Measurements from ENCODE around the gene TSR1. TPM values are rescaled to one million over a fixed set of nuclear protein-coding genes. Genes with fewer than 3 reads are reported as not detected.

Gene TSR1
- 26.7 and 29.0 TPM in 2 replicates for polyA plus RNA-seq (2012; rRNA removed)
- polyA plus RNA-seq (2012; cell fraction: cytosol; rRNA removed), result 26.0 and 27.0 TPM in 2 replicates
- polyA plus RNA-seq (2012; cell fraction: nucleus; rRNA removed), result 38.2 and 50.3 TPM in 2 replicates

DNA sequence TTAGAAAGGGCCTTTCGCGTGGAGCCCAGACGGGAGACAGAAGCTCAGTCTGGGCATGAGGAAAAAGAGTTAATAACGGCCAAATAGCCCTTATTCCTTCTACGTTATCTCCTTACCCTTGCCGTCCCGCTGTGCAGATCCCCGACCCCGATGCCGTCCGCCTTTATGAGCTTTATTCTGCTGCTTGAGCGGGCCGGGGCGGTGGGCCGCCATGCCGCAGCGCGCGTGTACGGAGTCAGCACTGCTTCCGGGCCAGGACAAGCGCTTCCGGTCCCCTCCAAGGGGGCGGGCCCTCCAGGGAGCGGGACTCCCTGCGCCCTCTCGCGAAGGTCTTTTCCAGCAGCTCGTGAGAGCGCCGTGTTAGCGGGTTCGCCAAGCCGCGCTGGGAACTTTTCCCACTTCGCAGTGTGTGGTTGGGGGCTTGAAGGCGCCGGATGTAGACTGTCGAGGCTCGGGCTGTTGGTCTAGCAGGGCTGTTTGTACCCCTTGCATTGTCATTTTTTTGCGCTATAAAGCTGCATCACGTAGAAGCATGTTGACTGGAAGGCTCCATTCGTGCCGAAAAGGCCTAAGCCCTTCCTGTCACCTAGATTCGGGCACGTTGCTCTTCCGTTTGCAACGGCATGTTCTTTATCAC, at the start of gene TSR1:
Gene TSR1, minus strand, starts transcription at position 243 of the 637 bp plus-strand sequence. Its CDS starts 30 bp downstream, at position 213.
- H3K36me3 ChIP-seq (replicated peaks in 1 of 2; ENCODE audit: control insufficient read depth in 1 of 2, insufficient read depth in 2 of 2, low read length in 1 of 2), result peaks cover 39 to 40% of the 10 kb centered on the region in 2 experiments
- H2AFZ ChIP-seq (ENCODE audit: low read depth), result peak within 1 kb of the TSS; percentile 85
- no peaks in the 10 kb centered on the region for H3K9me3 ChIP-seq
- H3K4me3 ChIP-seq (ENCODE audit: low read depth in 2 of 2, low read length in 1 of 2), result peak within 1 kb of the TSS; percentile 98 to 99
- peaks cover 83% of the 10 kb centered on the region for H3K79me2 ChIP-seq (ENCODE audit: insufficient read depth)
- H3K27ac ChIP-seq (ENCODE audit: low read depth in 2 of 2, low read length in 1 of 2), result peak within 1 kb of the TSS; percentile 80 to 94
- peaks cover 6 to 17% of the 10 kb centered on the region in 2 experiments; a peak in 3 of 4 replicates for H3K4me1 ChIP-seq (ENCODE audit: control insufficient read depth in 1 of 2, insufficient read depth in 2 of 2, low read depth in 1 of 2, low read length in 1 of 2)
- H3K9me2 ChIP-seq, result no peaks in the 10 kb centered on the region
- CTCF ChIA-PET, result interaction anchor here (0.6 to 3.2 kb wide), 10 partner anchors 10 to 97 kb away, joined by 3 to 14 read pairs (median 4); no protein-coding TSS in a partner anchor
- no peaks in the 10 kb centered on the region for H3K27me3 ChIP-seq (ENCODE audit: insufficient read depth)
- peak; percentile 97 for DNase-seq
- POLR2A ChIA-PET, result interaction anchor here (0.7 to 2.6 kb wide), 11 partner anchors 9 to 290 kb away, joined by 3 to 16 read pairs (median 4); partner anchors contain the start of genes SMG6 and SRR
- peak within 1 kb of the TSS; percentile 93 for H3K4me2 ChIP-seq
- H3F3A ChIP-seq (replicated peaks; ENCODE audit: insufficient read depth), result peaks cover 4% of the 10 kb centered on the region
- under 1% methylated on average over 20 of the region's 48 CpGs for WGBS (ENCODE audit: low lambda C conversion rate)
- peaks cover 8% of the 10 kb centered on the region; the same call in 1 of the 2 replicates for H4K20me1 ChIP-seq (ENCODE audit: insufficient read depth)
- peak within 1 kb of the TSS; percentile 97 for H3K9ac ChIP-seq
- TF ChIP-seq RFX5 (IDR thresholded peaks at IDR 0.05; ENCODE audit: low read length), result no peak
- TF ChIP-seq YY1 (IDR thresholded peaks at IDR 0.05; ENCODE audit: low read depth), result peak; percentile 95
- peak; percentile 27; the same call in 1 of the 2 replicates for TF ChIP-seq FOXJ3 (CRISPR knock-in tag; IDR thresholded peaks at IDR 0.05)
- TF ChIP-seq, protein P1, sequence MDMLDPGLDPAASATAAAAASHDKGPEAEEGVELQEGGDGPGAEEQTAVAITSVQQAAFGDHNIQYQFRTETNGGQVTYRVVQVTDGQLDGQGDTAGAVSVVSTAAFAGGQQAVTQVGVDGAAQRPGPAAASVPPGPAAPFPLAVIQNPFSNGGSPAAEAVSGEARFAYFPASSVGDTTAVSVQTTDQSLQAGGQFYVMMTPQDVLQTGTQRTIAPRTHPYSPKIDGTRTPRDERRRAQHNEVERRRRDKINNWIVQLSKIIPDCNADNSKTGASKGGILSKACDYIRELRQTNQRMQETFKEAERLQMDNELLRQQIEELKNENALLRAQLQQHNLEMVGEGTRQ (IDR thresholded peaks at IDR 0.05; ENCODE audit: borderline replicate concordance, low read depth, low read length), result no peak
- TF ChIP-seq SIN3A (IDR thresholded peaks at IDR 0.05; ENCODE audit: borderline replicate concordance, low read depth, low read length), result peak; percentile 87; the same call in 1 of the 2 replicates
- TF ChIP-seq RXRA (IDR thresholded peaks at IDR 0.05; ENCODE audit: borderline replicate concordance, low read depth), result no peak
- no peak for TF ChIP-seq FOSL2 (IDR thresholded peaks at IDR 0.05; ENCODE audit: borderline replicate concordance, low read depth)
- TF ChIP-seq, protein P2, sequence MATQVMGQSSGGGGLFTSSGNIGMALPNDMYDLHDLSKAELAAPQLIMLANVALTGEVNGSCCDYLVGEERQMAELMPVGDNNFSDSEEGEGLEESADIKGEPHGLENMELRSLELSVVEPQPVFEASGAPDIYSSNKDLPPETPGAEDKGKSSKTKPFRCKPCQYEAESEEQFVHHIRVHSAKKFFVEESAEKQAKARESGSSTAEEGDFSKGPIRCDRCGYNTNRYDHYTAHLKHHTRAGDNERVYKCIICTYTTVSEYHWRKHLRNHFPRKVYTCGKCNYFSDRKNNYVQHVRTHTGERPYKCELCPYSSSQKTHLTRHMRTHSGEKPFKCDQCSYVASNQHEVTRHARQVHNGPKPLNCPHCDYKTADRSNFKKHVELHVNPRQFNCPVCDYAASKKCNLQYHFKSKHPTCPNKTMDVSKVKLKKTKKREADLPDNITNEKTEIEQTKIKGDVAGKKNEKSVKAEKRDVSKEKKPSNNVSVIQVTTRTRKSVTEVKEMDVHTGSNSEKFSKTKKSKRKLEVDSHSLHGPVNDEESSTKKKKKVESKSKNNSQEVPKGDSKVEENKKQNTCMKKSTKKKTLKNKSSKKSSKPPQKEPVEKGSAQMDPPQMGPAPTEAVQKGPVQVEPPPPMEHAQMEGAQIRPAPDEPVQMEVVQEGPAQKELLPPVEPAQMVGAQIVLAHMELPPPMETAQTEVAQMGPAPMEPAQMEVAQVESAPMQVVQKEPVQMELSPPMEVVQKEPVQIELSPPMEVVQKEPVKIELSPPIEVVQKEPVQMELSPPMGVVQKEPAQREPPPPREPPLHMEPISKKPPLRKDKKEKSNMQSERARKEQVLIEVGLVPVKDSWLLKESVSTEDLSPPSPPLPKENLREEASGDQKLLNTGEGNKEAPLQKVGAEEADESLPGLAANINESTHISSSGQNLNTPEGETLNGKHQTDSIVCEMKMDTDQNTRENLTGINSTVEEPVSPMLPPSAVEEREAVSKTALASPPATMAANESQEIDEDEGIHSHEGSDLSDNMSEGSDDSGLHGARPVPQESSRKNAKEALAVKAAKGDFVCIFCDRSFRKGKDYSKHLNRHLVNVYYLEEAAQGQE (IDR thresholded peaks at IDR 0.05; ENCODE audit: low read depth, low read length), result peak; percentile 76
- TF ChIP-seq GABPA (IDR thresholded peaks at IDR 0.05; ENCODE audit: low read depth), result peak; percentile 98
- no peak for TF ChIP-seq JUND (IDR thresholded peaks at IDR 0.05)
- TF ChIP-seq IRF3 (IDR thresholded peaks at IDR 0.05; ENCODE audit: low read depth, low read length), result no peak
- TF ChIP-seq CTCF (IDR thresholded peaks at IDR 0.05), result peak; percentile 27; the same call in 1 of the 2 replicates
- no peak; the same call in 1 of the 2 replicates for TF ChIP-seq RCOR1 (IDR thresholded peaks at IDR 0.05; ENCODE audit: low read length)
- peak; percentile 96 for TF ChIP-seq MXI1 (IDR thresholded peaks at IDR 0.05; ENCODE audit: low read depth, low read length)
- peak; percentile 97 for TF ChIP-seq CHD2 (IDR thresholded peaks at IDR 0.05; ENCODE audit: low read length, partially characterized antibody)
- TF ChIP-seq FOXM1 (IDR thresholded peaks at IDR 0.05; ENCODE audit: low read depth), result no peak
- TF ChIP-seq TAF1 (IDR thresholded peaks at IDR 0.05; ENCODE audit: borderline replicate concordance, low read depth, low read length), result peak; percentile 92
- TF ChIP-seq, protein P3, sequence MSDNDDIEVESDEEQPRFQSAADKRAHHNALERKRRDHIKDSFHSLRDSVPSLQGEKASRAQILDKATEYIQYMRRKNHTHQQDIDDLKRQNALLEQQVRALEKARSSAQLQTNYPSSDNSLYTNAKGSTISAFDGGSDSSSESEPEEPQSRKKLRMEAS (IDR thresholded peaks at IDR 0.05; ENCODE audit: low read depth), result peak; percentile 99
- TF ChIP-seq NRF1 (IDR thresholded peaks at IDR 0.05; ENCODE audit: low read depth, low read length), result no peak
- TF ChIP-seq USF1 (IDR thresholded peaks at IDR 0.05; ENCODE audit: borderline replicate concordance, low read depth), result 0 out of 2 replicates have a peak, but pooled peaks have one; percentile 11
- TF ChIP-seq EP300 (IDR thresholded peaks at IDR 0.05; ENCODE audit: borderline replicate concordance in 1 of 2, low read depth in 1 of 2, low read length in 1 of 2), result no peak
- no peak; the same call in 1 of the 2 replicates for TF ChIP-seq SMC3 (IDR thresholded peaks at IDR 0.05; ENCODE audit: low read depth, low read length)
- TF ChIP-seq ELF1 (IDR thresholded peaks at IDR 0.05), result peak; percentile 62
- no peak for TF ChIP-seq TCF12 (IDR thresholded peaks at IDR 0.05)
- peak; percentile 96 for TF ChIP-seq POLR2AphosphoS5 (IDR thresholded peaks at IDR 0.05; ENCODE audit: low read depth, low read length)

All from SK-N-SH (cell line).